GM10266 (cell line): ENCODE measurements around the gene TAF1D.

Experiments
- DNase-seq: peaks from one replicate; pipeline ENCODE4 v3.0.0; 2012; ENCODE audit errors: extremely low spot score
- TF ChIP-seq, protein P1 (sequence below): IDR thresholded peaks from 2 replicates; pipeline ENCODE4 v1.5.1; 2012; ENCODE audit warnings: mild to moderate bottlenecking, low read depth; ENCODE audit not compliant: control insufficient read depth, insufficient read depth; ENCODE audit errors: missing control alignments

TAF1D gene

DNA sequence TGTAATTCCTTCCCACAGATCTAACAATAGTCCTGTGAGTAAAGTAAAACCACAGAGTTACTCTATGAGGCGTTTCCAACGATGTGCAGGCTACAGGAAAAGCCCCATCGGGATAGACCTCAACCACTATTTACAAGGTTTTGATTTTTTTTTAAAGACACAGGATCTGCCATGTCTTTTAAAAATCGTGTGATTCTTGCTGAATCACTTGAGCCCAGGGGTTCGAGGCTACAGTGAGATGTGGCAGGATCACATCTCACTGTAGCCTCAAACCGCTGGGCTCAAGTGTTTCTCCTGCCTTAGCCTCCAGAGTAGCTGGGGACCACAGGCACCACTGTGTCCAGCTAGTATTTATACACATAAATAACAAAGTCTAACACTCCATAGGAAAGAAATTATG, 7.8 kb downstream of the TAF1D start:
- no peak for DNase-seq
- TF ChIP-seq, protein P1, sequence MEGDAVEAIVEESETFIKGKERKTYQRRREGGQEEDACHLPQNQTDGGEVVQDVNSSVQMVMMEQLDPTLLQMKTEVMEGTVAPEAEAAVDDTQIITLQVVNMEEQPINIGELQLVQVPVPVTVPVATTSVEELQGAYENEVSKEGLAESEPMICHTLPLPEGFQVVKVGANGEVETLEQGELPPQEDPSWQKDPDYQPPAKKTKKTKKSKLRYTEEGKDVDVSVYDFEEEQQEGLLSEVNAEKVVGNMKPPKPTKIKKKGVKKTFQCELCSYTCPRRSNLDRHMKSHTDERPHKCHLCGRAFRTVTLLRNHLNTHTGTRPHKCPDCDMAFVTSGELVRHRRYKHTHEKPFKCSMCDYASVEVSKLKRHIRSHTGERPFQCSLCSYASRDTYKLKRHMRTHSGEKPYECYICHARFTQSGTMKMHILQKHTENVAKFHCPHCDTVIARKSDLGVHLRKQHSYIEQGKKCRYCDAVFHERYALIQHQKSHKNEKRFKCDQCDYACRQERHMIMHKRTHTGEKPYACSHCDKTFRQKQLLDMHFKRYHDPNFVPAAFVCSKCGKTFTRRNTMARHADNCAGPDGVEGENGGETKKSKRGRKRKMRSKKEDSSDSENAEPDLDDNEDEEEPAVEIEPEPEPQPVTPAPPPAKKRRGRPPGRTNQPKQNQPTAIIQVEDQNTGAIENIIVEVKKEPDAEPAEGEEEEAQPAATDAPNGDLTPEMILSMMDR, result no peak

DNA sequence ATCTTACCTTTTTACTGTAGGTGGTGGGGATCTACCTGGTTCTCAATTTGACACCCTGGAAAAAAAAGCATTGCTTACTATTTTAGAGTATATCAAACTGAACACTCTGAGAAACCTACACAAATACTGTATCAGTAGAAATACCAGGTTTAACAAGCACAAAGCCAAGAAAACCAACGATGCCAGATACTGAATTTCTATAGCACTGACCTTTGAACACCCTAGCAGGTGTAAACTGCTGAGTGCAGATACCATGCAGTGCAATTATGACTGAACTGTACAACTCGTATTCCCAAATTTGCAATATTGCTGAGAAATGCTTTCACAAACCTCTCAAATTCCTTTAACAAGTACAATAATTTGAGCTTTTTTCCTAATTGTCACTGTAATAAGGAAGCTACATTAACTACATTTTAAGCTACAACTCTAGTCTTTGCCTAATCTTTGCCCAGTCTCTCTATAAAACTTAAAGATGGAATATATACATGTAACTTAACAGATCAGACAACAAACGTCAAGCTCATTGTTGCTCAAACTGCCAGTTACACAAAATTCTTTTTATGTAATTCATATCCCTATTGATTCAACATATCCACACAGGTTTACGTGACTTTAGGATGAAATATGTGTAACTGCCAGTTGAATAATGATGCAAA, 8.9 kb downstream of the TAF1D start:
- TF ChIP-seq, protein P1, result no peak
- no peak for DNase-seq

DNA sequence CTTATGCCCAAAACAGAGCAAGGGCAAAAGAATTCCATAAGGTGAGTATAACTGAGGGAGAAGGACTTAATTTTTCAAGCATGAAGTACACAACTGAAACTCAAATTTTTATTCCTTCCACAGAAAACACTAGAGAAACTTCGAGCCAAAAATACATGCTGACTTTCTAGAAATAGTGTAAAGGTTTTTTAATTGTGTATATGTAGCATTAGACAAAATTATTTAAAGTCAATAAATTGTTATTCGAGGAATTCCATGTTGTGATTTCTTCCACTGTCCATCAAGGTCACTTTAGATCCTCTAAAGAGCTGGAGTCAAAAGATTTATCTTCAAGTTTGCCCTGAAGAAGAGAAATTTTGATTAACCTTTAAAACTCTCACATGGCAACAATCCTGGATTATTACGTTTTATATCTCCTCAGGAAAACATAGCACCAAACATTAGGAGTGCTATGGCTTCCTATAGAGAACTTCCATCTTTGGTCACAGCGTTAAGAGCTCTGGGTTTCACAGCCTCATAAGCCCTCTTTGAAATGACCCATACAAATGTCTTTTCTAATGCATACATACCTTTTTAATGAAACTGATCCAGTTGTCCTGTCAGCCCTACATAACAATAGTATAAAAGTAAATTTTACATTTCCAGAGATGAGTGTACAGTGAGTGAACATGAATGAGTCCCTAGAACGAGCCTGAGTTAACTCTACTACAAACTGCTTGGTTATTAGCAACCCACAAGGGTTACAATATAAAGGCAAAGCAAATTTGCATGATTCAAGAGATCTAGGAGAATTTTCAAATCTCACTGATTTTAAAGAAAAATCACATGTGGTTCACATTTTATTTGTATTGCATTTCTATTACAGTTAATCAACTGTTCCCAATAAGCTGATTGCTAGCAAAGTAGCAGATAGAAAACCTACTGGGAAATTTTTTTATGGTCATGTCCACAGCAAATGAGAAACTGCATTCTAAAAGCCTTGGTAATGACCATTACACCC, 10.9 kb downstream of the TAF1D start:
- TF ChIP-seq, protein P1, result no peak

DNA sequence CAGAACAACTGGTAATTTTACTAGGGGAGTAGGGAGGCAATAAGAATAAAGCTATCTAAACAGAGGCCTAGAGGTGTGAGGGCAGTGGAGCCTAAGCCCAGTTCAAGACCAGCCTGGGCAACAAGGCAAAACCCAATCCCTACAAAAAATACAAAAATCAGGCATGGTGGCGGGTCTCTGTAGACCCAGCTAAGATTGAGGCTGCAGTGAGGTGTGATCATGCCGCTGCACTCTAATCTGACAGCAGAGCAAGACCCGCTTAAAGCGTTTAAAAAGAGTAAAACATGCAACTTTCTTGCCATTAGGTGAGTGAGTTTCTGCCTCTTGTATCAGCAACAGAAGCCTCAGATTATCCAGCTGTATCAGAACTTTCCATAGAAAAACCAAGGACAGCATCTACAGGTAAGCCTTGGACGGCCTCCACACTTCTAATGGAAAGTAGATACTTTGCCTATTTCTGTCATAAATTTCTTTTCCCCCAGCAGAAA, 12.1 kb downstream of the TAF1D start:
- DNase-seq, result no peak
- TF ChIP-seq, protein P1, result no peak

More for the DNA sequence above, 10.9 kb downstream of the TAF1D start:
- no peak for DNase-seq

DNA sequence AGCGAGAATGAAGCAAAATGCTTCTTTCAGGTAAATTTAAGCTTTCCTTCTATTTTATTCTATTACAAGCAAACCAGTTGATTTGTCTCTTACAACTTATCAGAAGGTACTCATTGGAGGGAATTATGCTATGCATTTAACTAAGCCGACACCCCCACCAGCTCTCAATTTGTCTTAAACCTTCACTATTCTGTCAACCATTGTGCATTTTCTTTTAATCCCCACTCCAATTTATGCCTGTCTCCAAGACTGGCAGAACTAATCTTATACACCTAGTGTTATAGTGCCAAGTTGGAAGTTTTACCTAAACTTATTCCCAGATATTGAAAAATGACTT, 12.5 kb downstream of the TAF1D start:
- TF ChIP-seq, protein P1, result no peak
- no peak for DNase-seq

DNA sequence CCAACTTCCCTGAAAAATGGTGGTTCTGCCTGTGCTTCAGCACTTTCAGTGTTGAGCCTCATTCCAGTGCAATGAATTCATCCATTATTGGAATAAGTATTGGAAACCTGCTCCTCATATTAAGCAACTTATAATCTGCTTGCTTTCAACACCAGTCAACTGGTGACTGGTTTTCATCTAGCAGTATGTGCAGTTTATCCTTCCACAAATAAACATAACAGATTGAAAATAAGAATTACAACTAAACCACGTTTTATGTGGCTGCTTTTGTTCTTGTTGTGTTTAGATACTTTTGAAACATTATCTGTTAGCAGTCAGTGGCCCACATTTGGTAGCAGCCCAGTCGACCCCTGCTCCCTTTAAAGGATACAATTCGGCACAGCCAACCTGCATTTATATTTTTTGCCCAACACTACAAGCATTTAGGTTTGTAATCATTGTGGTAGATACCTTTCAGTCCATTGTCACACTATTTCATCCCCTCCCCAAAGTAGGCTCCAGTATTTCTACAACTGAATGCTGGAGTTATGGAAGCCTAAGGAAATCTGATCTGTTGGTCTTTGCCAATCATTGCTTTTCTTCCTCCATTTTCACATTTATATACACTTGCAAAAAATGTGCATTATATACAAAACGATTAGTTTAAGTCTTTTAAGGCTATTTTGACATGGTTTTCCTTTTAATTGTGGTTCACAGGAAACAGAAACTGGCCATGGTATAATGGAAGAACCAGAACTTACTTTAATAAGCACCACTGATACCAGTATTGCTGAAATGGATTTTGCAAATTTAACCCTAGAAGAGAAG, 13.1 kb downstream of the TAF1D start:
- DNase-seq, result no peak
- TF ChIP-seq, protein P1, result no peak
